NCI-H345 treated with DMSO at 0.1 percent for 48 hours (cell line): ENCODE measurements around the gene BEND5.

Experiments used
- DNase-seq: peaks from one replicate; lab custom pipeline; 2025; ENCODE audit not compliant: unreplicated experiment; lab: John Stamatoyannopoulos, UW

Gene BEND5

GRCh38 chr1:48767975-48768510 is 8.6 kb downstream of the BEND5 start:
- DNase-seq, result no peak

DNA sequence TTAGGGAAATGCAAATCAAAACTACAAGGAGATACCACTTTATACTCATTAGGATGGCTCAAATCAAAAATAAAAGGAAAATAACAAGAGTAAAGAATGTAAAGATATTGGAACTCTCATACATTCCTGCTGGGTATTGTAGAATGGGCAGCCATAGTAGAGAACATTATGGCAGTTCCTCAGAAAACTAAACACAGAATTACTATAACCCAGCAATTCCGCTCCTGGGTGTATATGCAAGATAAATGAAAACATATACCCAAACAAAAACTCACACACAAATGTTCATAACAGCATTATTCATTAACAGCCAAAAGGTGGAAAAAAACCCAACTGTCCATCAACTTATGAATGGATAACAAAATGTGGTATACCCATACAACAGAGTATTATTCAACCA is 11.4 kb downstream of the BEND5 start:
- no peak for DNase-seq

DNA sequence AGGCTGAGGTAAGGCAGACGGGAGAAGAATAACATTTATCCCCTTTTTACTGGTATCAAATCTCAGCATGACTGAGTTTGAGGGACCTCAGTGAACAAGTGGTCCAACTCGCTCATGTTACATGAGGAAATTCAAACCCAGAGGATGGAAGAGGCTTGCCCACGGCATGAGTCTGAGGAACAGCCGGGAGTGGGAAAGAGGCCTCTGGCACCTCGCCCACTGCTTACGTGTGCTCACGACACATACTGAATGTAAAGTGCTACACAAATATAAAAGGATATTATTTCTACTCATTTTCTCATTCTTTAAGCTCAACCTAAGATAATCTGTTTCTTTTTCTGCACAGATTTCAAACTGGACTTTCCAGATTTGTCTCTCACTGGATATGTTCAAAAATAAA is 14.7 kb downstream of the BEND5 start:
- no peak for DNase-seq

GRCh38 chr1:48761411-48761810 is 15.3 kb downstream of the BEND5 start:
- no peak for DNase-seq

GRCh38 chr1:48760857-48761256 is 15.8 kb downstream of the BEND5 start:
- no peak for DNase-seq

GRCh38 chr1:48758976-48759375 is 17.7 kb downstream of the BEND5 start:
- DNase-seq, result no peak

GRCh38 chr1:48757363-48757762 is 19.3 kb downstream of the BEND5 start:
- no peak for DNase-seq

GRCh38 chr1:48756683-48757316 is 19.9 kb downstream of the BEND5 start:
- no peak for DNase-seq

- DNase-seq, result no peak
These were observed 23.4 kb downstream of the BEND5 start for GRCh38 chr1:48753293-48753692.

DNA sequence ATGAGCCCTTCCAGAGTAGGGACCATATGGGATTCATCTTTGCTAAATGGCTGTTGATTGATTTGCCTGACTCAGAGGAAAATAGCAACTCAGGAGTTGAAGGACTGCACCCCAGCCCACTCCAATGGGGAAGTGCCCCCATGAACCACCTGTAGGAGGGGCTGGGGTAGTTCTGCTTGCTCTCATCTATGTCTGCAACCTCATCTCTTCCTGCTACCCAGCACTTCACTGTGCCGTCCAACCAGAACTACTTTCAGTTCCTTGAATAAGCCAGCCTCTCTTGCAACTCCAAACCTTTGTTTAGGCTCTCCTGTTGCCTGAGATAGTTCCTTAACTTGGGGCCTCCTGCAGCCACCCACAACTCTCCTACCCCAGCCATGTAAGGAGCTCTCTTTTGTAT is 26.6 kb downstream of the BEND5 start:
- no peak for DNase-seq

DNA sequence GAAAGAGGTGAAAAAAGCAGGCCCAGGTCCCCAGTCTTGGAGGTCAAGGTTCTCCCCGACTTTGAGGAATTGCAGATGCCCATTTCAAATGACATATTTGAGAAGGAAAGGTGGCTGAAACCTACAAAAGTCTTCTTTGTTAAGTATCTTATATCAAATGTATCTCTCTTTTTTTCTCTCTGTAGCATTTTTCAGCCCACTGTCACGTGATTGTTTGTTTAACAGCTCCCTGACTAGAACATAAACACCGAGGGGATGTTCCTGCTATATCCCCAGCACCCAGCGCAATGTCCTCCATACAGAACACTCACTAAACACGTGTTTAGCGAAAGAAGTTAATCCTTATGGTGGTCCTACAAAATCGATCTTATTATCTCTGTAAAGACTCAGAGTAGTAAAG is 27.6 kb downstream of the BEND5 start:
- no peak for DNase-seq

DNA sequence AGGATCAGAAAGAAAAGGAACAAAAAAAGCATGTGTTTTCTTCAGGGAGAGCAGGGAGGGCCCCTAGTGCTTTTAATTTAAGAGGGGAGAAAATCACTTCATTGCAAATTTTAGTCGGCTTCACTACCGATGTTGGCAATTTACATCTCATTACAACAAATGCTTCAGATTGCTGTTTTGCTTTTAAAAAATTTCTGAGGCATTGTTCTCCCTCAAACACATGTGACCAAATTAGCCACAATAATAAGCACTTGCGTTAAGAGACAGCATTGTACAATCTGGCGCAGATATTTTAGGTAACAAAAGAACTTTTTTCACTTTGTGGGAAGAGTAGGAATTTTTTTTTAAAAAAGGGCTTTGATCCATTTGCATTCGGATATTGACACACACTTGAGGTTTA is 29.8 kb downstream of the BEND5 start:
- no peak for DNase-seq

DNA sequence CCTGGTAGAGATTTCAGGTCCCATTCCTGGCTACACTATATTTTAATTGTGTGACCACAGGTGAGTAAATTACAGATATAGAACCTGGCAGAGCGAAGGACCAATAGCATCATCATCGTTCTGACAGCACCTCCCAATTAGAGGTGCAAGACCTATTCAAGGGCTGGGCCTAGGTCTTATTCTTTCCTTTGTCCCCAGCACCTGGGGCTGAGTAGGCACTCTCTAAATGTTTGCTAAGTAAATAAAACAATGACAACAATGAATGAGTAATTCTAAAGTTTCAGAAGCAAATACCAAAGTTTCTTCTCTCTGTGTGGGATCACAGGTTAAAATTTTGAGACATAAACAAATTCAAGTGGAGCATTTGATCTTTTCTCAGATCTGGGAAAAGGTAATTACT is 32.7 kb downstream of the BEND5 start:
- DNase-seq, result no peak

DNA sequence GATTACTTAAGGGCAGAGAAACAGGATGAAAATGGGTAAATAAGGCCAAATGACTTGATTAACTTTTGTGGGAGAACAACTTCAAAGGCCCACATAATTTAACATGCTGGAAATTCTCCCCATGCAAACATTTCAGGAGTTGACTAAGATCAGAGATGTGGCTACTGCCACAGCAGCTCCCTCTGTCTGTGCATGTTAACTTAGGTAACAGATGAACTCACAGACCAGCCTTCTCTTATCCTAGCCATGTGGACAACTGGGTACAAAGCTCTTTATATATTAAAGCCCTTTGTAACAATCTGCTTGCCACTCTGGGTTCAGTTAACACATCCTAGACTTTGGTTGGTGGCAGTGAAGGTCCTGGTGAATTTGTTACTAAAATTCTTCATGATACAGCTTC is 33.2 kb downstream of the BEND5 start:
- DNase-seq, result no peak

DNA sequence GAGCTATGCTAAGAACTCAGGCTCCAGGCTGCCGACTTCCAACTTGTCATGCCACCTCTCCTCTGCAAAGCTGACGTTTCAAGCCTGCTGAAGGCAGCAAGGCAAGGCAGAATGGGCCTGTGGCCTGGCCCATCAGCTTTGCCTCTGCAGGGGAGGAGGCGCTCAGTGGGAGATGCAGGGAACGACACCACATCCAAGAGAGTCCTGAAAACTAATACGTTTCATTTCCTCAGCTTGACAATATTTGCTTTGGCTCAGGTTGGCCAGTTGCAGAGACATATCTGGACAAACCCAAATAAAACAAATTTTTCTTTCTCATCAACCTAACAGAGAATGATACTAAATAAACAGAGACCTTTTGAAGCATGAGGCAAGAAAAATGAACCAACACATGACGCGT is 35.3 kb downstream of the BEND5 start:
- DNase-seq, result no peak

DNA sequence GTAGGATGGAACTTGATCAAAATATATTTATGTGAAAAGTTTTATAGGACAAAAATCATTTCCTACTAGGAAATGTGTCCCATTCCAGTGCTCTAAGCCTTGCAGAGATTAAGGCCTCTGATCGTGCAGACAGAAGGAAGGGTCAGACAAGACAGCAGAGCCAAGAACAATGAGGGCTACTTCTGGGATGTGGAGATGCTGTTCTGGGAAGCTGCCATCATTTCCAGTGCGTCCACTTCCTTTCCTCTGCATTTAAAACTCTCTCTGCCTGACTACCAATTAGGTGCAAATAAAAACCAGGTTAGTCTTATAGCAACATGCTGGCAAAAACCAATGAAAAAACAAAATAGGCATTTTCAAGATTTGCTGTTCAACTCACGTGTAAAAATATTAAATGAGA is 36.1 kb downstream of the BEND5 start:
- DNase-seq, result no peak

DNA sequence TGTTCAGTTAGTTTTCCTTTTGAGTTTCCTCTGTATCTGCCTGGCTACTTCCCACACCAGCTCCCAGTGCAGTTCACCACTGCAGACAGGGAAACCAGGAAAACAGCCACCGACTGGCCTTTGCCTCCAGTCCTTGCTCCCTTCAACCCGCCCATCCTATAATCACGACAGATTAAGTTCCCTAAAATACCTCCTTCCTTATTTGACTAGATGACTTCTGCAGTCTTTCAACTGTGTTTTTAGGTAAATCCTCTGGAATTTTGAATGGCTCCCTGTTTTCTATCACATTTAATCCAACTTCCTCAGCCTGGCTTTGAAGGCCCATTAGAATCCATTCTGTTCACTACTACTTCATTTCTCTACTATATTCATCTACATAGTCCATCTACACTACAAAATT is 37.6 kb downstream of the BEND5 start:
- DNase-seq, result no peak

GRCh38 chr1:48738356-48738755 is 38.3 kb downstream of the BEND5 start:
- DNase-seq, result no peak

DNA sequence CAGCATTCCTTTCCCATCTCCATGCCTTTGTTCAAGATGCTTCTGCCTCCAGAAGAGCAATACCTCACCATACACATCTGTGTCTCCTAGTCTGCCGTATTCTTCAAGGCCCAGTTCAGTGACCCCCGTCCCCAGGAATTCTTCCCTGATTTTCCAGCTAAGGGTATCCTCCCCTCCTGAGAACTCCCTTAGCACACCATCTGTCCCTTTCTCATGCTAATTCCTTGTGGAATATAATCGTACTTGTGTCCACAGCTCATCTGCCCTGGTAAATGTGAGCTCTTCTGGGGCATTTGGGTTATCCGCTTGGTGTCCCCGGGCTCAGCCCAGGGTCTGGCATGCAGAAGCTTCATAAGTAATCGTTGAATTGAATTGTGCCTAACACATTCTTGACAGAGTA is 40.9 kb downstream of the BEND5 start:
- DNase-seq, result no peak

DNA sequence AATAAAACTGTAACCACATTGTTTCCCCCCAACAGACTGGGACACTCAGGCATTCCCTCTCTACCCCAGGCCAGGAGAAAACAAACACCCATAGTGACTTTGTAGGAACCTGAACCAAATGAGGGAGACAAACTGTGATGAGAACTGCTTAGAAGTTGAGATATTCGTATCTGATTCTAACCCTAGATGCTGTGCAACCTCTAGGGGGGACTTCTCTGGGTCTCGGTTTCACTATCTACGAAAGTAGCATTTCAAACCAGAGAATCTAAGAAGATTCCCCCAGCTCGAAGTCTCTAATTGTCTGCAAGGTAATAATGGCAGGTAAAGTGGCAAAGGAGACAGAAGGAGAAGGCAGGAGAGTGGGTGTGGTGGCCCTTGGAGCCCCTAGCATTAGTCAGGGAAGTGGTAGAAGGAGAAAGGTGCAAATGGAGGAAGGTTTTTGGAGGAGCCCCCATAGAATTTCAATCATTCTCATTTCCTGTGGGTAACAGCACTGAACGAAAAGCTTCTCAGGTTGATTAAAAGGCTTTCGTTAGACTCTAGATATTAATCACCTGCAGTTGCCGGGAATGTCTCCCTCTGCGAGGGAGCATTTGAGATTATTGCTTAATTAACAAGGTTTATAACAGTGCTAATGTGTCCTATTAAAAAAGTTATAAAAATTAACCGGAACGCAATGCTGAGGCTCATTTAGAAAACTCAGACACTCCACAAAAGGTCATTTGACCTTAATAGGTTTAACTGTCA is 46.4 kb downstream of the BEND5 start:
- DNase-seq, result no peak

DNA sequence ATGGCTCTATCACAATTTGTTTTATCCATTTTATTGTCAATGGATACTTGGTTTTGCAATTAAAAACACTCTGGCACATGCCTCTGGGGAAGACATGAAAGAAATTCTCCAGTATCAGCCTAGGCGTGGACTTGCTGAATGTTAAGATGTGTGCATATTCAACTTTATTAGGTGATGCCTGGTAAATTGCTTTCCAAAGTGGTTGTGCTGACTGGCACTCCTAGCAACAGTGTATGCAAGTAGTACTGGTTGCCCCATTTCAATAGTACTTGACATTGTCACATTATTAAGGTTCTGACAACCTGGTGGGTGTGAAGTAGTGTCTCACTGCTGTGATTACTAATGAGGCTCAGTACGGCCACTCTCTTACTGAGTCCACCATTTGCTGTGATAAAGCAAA is 48.1 kb downstream of the BEND5 start:
- no peak for DNase-seq

GRCh38 chr1:48726557-48727215 is 50.0 kb downstream of the BEND5 start:
- no peak for DNase-seq
